ENCODE measurements around the gene SNX25.

GRCh38 chr4:185259719-185260118 is 50.3 kb downstream of the SNX25 start:
- TF ChIP-seq CTCF (IDR thresholded peaks at IDR 0.05 in 4 of 5, conservative IDR thresholded peaks at IDR 0.05 in 1 of 5) (no peak), POLR2A (IDR thresholded peaks at IDR 0.05) (no peak)

All from gastrocnemius medialis (tissue), 4 donors.